GM18909 (cell line): ENCODE data around the gene C2orf66.

Source experiments
- ATAC-seq: cut with Tn5 transposase; IDR thresholded peaks from one replicate; pipeline ENCODE4 v1.9.1; 2021; ENCODE audit warnings: mild to moderate bottlenecking; ENCODE audit not compliant: unreplicated experiment, poor library complexity

C2orf66 gene

GRCh38 chr2:196783431-196784094 is 25.6 kb downstream of the C2orf66 start:
- peak; percentile 53 for ATAC-seq

GRCh38 chr2:196767101-196767500 is 42.1 kb downstream of the C2orf66 start:
- ATAC-seq, result no peak

DNA sequence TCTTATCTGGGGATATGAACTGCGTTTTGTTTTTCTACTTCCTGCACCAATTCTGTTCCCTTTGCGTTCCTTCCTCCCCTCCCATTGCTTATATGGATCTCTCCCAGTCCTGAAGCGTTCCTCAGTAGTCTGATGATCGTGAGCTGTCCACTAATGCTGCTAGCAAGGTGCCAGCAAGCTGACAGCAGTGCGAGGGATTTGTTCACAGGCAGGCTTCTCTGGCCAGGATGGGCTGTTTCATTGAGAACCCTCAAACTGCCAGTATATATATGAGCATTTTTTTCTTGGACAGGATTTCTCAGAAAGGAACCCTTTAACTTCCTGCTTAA is 49.8 kb downstream of the C2orf66 start:
- no peak for ATAC-seq

DNA sequence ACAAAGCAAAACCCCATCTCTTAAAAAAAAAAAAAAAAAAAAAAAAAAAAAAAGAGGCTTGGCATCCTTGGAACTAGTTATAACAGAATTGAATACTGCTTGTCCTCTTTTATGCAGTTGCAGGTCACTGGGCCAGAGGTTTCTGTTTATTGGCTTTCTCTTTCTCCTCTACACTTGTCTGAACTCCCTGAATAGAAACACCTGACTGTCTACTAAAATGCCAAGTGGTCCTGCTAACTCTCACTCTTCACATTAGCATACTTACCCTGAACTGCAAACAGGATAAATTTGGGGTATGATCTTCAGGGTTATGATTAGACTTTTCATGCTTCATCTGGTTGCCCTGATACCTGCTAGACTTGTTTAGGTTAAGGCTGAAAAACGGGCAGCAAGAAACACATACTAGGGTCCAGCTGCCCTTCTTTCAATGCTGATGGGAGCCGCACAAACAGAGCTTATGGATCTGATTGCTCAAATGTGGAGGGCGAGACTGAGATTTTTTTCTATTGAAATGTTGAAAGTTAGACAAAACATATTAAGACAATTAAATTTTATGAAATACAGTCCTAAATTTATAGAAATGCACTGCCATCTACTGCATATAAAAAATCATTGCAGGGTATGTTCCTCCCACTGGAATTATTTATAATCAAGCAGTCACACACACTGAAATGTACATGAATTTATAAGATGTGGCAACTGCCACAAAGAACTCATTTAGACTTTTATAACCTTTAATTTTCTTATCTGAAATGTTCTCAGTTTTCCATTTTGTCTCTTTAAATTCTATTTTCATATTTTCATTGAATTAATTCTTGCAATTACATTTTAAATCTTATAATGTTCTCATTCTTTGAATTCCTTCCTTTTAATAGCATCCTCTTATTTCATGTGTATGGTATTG is 50.4 kb downstream of the C2orf66 start:
- no peak for ATAC-seq
